ENCODE measurements around the gene PPP1R37. TPM values are rescaled to one million over a fixed set of nuclear protein-coding genes. Genes with fewer than 3 reads are reported as not detected.

Gene PPP1R37
- total RNA-seq, 1 experiment from 2014 or later: 20.4 TPM

DNA sequence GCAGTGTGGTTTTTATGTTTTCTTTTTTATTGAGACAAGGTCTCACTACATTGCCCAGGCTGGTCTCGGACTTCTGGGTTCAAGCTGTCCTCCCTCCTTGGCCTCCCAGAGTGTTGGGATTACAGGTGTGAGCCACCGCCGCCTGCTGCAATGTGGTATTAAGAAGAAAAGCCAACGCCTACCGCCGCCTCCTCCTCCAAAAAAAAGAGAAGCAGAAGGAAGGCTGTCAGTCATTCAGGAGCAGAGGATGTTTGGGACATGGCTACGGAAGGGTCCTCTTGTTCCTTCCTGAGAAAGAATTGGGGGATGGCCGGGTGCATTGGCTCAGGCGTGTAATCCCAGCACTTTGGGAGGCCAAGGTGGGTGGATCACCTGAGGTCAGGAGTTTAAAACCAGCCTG is 1.2 kb downstream of the PPP1R37 start:
- no peaks in the 10 kb centered on the region for H3K27me3 ChIP-seq (ENCODE audit: control insufficient read depth, insufficient read depth, low read length)
- BruUV-seq (replicated peaks): no TSS peak
- H3K4me1 ChIP-seq (ENCODE audit: control insufficient read depth, insufficient read depth, low read length): peaks cover 38% of the 10 kb centered on the region
- no peak for DNase-seq (ENCODE audit: low read depth, low spot score)
- intact Hi-C loops (cut with micrococcal nuclease; ENCODE audit: unreplicated experiment): no loop called here
- H3K27ac ChIP-seq (ENCODE audit: low read length): peak overlapping the region; percentile 94
- no peak for TF ChIP-seq SIN3A (IDR thresholded peaks at IDR 0.05; ENCODE audit: borderline replicate concordance, insufficient read depth, low read depth, low read length)
- no peak for TF ChIP-seq POLR2AphosphoS5 (IDR thresholded peaks at IDR 0.05; ENCODE audit: low read depth, low read length)
- TF ChIP-seq TCF7L2 (IDR thresholded peaks at IDR 0.05; ENCODE audit: low read depth, low read length): no peak
- no peak for TF ChIP-seq REST (IDR thresholded peaks at IDR 0.05; ENCODE audit: insufficient read depth in 1 of 2, low read depth in 2 of 2, low read length in 1 of 2)
- TF ChIP-seq, protein P1, sequence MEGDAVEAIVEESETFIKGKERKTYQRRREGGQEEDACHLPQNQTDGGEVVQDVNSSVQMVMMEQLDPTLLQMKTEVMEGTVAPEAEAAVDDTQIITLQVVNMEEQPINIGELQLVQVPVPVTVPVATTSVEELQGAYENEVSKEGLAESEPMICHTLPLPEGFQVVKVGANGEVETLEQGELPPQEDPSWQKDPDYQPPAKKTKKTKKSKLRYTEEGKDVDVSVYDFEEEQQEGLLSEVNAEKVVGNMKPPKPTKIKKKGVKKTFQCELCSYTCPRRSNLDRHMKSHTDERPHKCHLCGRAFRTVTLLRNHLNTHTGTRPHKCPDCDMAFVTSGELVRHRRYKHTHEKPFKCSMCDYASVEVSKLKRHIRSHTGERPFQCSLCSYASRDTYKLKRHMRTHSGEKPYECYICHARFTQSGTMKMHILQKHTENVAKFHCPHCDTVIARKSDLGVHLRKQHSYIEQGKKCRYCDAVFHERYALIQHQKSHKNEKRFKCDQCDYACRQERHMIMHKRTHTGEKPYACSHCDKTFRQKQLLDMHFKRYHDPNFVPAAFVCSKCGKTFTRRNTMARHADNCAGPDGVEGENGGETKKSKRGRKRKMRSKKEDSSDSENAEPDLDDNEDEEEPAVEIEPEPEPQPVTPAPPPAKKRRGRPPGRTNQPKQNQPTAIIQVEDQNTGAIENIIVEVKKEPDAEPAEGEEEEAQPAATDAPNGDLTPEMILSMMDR (IDR thresholded peaks at IDR 0.05): no peak
- in situ Hi-C loops (cut with HindIII; ENCODE audit: low pct_unique_long_range_greater_than_20kb, low sequenced_read_pairs): no loop called here
- no peak for ATAC-seq
- peak overlapping the region; percentile 90 to 92 for H3K4me3 ChIP-seq (ENCODE audit: low read depth in 2 of 2, low read length in 2 of 2)
- CTCF ChIA-PET: no interaction called here
- H3K36me3 ChIP-seq (ENCODE audit: control insufficient read depth, insufficient read depth, low read length): peaks cover 6% of the 10 kb centered on the region; the same call in 1 of the 2 replicates
- POLR2A ChIA-PET: no interaction called here
- H3K9me3 ChIP-seq (ENCODE audit: control insufficient read depth, insufficient read depth, low read depth, low read length): no peaks in the 10 kb centered on the region

DNA sequence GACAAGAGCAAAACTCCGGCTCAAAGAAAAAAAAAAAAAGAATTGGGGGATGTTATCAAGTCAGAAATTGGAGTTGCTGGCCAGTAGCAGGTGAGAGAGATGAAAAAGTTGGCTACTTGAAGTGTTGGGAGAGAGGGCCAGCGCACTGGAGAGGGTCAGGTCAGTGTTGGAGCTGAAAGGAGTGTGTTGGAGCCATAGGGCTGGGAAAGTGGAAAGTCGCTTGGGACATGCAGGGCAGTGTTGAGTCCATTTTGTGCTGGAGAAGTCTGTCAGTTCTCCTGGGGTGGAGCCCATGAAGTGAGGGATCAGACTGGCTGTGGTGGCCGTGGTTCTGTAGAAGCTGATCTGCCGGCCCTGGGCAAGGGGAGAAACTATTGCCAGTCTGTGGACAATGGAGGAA is 1.7 kb downstream of the PPP1R37 start:
- in situ Hi-C loops (cut with HindIII; ENCODE audit: low pct_unique_long_range_greater_than_20kb, low sequenced_read_pairs): no loop called here
- Histone ChIP-seq H3K9me3 (ENCODE audit: control insufficient read depth, insufficient read depth, low read depth, low read length) (no peaks in the 10 kb centered on the region), H3K4me3 (ENCODE audit: low read depth in 2 of 2, low read length in 2 of 2) (peak overlapping the region; percentile 90 to 92; a peak in 3 of 4 replicates), H3K27ac (ENCODE audit: low read length) (no peak overlapping the region), H3K36me3 (ENCODE audit: control insufficient read depth, insufficient read depth, low read length) (peaks cover 6% of the 10 kb centered on the region; the same call in 1 of the 2 replicates), H3K27me3 (ENCODE audit: control insufficient read depth, insufficient read depth, low read length) (no peaks in the 10 kb centered on the region), H3K4me1 (ENCODE audit: control insufficient read depth, insufficient read depth, low read length) (peaks cover 44% of the 10 kb centered on the region)
- intact Hi-C loops (cut with micrococcal nuclease; ENCODE audit: unreplicated experiment): no loop called here
- CTCF ChIA-PET: no interaction called here
- ATAC-seq (no peak), DNase-seq (ENCODE audit: low read depth, low spot score) (no peak)
- POLR2A ChIA-PET: no interaction called here
- TF ChIP-seq REST (IDR thresholded peaks at IDR 0.05; ENCODE audit: insufficient read depth in 1 of 2, low read depth in 2 of 2, low read length in 1 of 2) (no peak), POLR2AphosphoS5 (IDR thresholded peaks at IDR 0.05; ENCODE audit: low read depth, low read length) (no peak), TCF7L2 (IDR thresholded peaks at IDR 0.05; ENCODE audit: low read depth, low read length) (no peak), SIN3A (IDR thresholded peaks at IDR 0.05; ENCODE audit: borderline replicate concordance, insufficient read depth, low read depth, low read length) (no peak)
- TF ChIP-seq, protein P1 (IDR thresholded peaks at IDR 0.05): no peak
- no TSS peak for BruUV-seq (replicated peaks)
